Measurements from ENCODE around the gene DBF4. TPM values are rescaled to one million over a fixed set of nuclear protein-coding genes. Genes with fewer than 3 reads are reported as not detected.
A peak's percentile ranks its signal among the peaks of the same experiment; 100 is the strongest.

Gene DBF4
- total and polyA plus RNA-seq, 2 experiments from 2014 or later, result 62.6 to 91.5 TPM

DNA sequence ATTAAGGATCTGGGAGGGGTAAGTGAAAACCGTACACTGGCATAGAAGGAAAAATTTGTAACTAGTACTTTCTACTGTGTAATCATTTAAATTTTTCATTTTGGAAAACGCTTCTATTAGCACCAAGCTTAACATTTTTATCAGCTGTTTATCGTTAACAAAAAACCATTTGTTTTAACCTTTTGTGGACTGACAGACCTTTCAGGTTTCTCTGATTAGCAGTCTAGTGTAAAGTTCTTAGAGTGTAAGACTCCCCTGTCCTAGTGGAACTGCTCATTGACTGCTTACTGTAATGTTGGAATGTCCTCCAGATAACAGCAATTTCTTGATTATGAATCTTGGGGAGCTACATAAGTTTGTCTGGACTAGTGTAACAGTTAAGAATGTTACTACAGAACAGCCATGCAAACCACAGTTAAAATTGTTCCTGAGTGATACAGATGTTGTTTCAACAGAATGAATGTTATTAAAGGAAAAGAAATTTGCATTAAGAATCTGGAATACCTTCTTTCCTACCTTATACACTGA lies 2.0 kb downstream of the DBF4 start:
- Mint-ChIP-seq H3K36me3 (ENCODE audit: low read depth) (peaks cover 44% of the 10 kb centered on the region), H3K27me3 (ENCODE audit: insufficient read depth, low read depth, poor library complexity) (peaks cover 3% of the 10 kb centered on the region), H3K4me3 (peak overlapping the region; percentile 78), H3K9me3 (no peaks in the 10 kb centered on the region), H3K27ac (no peak overlapping the region), H3K4me1 (peaks cover 20% of the 10 kb centered on the region)
- peaks cover 6% of the 10 kb centered on the region; the same call in 1 of the 2 replicates for H3F3A ChIP-seq (replicated peaks; ENCODE audit: low read depth)
- no peaks in the 10 kb centered on the region for H3K9me2 ChIP-seq (ENCODE audit: insufficient read depth)
- peak overlapping the region; percentile 89 for H3K4me2 ChIP-seq
- H3K79me2 ChIP-seq (replicated peaks; ENCODE audit: insufficient read depth), result peaks cover 86% of the 10 kb centered on the region
- peaks cover 7% of the 10 kb centered on the region for H4K20me1 ChIP-seq (replicated peaks; ENCODE audit: insufficient read depth)
- DNase-seq (ENCODE audit: low spot score) (no peak), ATAC-seq (no peak)
- H3K4me3 ChIP-seq, result peak overlapping the region; percentile 70
- no peak for TF ChIP-seq EZH2phosphoT487 (IDR thresholded peaks at IDR 0.05; ENCODE audit: unreplicated experiment)
- no peak for TF ChIP-seq JUNB (IDR thresholded peaks at IDR 0.05; ENCODE audit: unreplicated experiment)
- TF ChIP-seq POLR2AphosphoS5 (IDR thresholded peaks at IDR 0.05; ENCODE audit: low read depth), result no peak
- TF ChIP-seq CTCF (conservative IDR thresholded peaks at IDR 0.05; ENCODE audit: low read depth in 2 of 2), result no peak
- TF ChIP-seq ZNF114 (CRISPR knock-in tag; IDR thresholded peaks at IDR 0.05), result no peak
- TF ChIP-seq, protein P1, sequence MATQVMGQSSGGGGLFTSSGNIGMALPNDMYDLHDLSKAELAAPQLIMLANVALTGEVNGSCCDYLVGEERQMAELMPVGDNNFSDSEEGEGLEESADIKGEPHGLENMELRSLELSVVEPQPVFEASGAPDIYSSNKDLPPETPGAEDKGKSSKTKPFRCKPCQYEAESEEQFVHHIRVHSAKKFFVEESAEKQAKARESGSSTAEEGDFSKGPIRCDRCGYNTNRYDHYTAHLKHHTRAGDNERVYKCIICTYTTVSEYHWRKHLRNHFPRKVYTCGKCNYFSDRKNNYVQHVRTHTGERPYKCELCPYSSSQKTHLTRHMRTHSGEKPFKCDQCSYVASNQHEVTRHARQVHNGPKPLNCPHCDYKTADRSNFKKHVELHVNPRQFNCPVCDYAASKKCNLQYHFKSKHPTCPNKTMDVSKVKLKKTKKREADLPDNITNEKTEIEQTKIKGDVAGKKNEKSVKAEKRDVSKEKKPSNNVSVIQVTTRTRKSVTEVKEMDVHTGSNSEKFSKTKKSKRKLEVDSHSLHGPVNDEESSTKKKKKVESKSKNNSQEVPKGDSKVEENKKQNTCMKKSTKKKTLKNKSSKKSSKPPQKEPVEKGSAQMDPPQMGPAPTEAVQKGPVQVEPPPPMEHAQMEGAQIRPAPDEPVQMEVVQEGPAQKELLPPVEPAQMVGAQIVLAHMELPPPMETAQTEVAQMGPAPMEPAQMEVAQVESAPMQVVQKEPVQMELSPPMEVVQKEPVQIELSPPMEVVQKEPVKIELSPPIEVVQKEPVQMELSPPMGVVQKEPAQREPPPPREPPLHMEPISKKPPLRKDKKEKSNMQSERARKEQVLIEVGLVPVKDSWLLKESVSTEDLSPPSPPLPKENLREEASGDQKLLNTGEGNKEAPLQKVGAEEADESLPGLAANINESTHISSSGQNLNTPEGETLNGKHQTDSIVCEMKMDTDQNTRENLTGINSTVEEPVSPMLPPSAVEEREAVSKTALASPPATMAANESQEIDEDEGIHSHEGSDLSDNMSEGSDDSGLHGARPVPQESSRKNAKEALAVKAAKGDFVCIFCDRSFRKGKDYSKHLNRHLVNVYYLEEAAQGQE (IDR thresholded peaks at IDR 0.05; ENCODE audit: unreplicated experiment), result no peak
- TF ChIP-seq ZNF331 (CRISPR knock-in tag; IDR thresholded peaks at IDR 0.05; ENCODE audit: low read depth), result no peak
- TF ChIP-seq EZH2 (IDR thresholded peaks at IDR 0.05; ENCODE audit: low read depth, unreplicated experiment), result no peak
- H2AFZ ChIP-seq, result no peak overlapping the region
- H3K27me3 ChIP-seq (ENCODE audit: insufficient read depth), result no peaks in the 10 kb centered on the region
- H3K27ac ChIP-seq (ENCODE audit: low read depth), result no peak overlapping the region
- peaks cover 28% of the 10 kb centered on the region for H3K36me3 ChIP-seq (ENCODE audit: insufficient read depth)
- H3K4me1 ChIP-seq (ENCODE audit: insufficient read depth), result peaks cover 19% of the 10 kb centered on the region

DNA sequence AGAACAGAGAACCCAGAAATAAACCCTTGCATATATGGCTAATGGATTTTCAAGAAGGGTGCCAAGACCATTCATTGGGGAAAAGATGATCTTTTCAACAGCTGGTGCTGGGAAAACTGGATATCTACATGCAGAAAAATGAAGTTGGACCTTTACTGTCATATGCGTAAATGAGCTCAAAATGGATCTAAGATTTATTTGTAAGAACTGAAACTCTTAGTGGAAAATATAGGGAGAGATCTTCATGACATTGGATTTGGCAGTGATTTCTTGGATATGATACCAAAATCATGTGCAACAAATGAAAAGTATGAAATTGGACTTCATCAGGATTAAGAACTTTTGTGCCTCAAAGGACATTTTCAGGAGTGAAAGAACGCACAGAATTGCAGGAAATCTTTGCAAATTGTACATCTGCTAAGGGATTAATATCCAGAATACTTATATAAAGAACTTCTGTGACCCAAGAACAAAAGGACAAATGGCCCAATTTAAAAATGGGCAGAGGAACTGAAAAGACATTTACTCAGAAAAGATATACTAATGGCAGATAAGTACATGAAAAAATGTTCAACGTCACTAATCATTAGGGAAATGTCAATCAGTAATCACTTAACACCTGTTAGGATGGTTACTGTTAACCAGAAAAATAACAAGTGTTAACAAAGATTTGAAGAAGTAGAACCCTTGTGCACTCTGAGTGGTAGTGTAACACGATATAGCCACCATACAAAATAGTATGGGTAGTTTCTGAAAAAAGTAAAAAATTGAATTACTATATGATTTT lies 6.1 kb downstream of the DBF4 start:
- no peak overlapping the region for H2AFZ ChIP-seq
- peaks cover 9% of the 10 kb centered on the region for H3K4me1 ChIP-seq (ENCODE audit: insufficient read depth)
- peaks cover 5% of the 10 kb centered on the region for H4K20me1 ChIP-seq (replicated peaks; ENCODE audit: insufficient read depth)
- no peak for DNase-seq (ENCODE audit: low spot score)
- H3K9me2 ChIP-seq (ENCODE audit: insufficient read depth), result no peaks in the 10 kb centered on the region
- no peaks in the 10 kb centered on the region for H3F3A ChIP-seq (replicated peaks; ENCODE audit: low read depth)
- ATAC-seq, result no peak
- H3K9me3 Mint-ChIP-seq, result no peaks in the 10 kb centered on the region
- H3K36me3 ChIP-seq (ENCODE audit: insufficient read depth), result peaks cover 39% of the 10 kb centered on the region
- H3K27ac Mint-ChIP-seq, result no peak overlapping the region
- peaks cover 80% of the 10 kb centered on the region for H3K79me2 ChIP-seq (replicated peaks; ENCODE audit: insufficient read depth)
- H3K27me3 ChIP-seq (ENCODE audit: insufficient read depth), result no peaks in the 10 kb centered on the region
- no peak overlapping the region for H3K4me3 Mint-ChIP-seq
- no peak for TF ChIP-seq EZH2 (IDR thresholded peaks at IDR 0.05; ENCODE audit: low read depth, unreplicated experiment)
- no peak for TF ChIP-seq EZH2phosphoT487 (IDR thresholded peaks at IDR 0.05; ENCODE audit: unreplicated experiment)
- TF ChIP-seq NANOG (IDR thresholded peaks at IDR 0.05; ENCODE audit: borderline replicate concordance), result no peak
- no peak for TF ChIP-seq CREB1 (CRISPR knock-in tag; IDR thresholded peaks at IDR 0.05; ENCODE audit: low read depth)
- TF ChIP-seq, protein P1 (IDR thresholded peaks at IDR 0.05; ENCODE audit: unreplicated experiment), result no peak
- H3K27ac ChIP-seq (ENCODE audit: low read depth), result no peak overlapping the region
- no peak overlapping the region for H3K4me2 ChIP-seq
- H3K36me3 Mint-ChIP-seq (ENCODE audit: low read depth), result peaks cover 68% of the 10 kb centered on the region
- peaks cover 4% of the 10 kb centered on the region; the same call in 1 of the 3 replicates for H3K4me1 Mint-ChIP-seq
- no peak overlapping the region for H3K4me3 ChIP-seq
- no peaks in the 10 kb centered on the region for H3K27me3 Mint-ChIP-seq (ENCODE audit: insufficient read depth, low read depth, poor library complexity)

All from GM23338 (cell line).